WTC11 (cell line): ENCODE results near the gene STAT3.

Experiments
- CBFB ChIP-seq: sonication (generic); formaldehyde crosslinking; IDR thresholded peaks from 2 replicates; pipeline ENCODE4 v1.8.1; 2022; ENCODE audit warnings: mild to moderate bottlenecking, low read depth, missing genetic modification reagents
- MYBL2 ChIP-seq: sonication (generic); formaldehyde crosslinking; IDR thresholded peaks from 2 replicates; pipeline ENCODE4 v1.8.1; 2023; ENCODE audit warnings: mild to moderate bottlenecking, moderate library complexity, missing genetic modification reagents
- NR1H2 ChIP-seq: sonication (generic); formaldehyde crosslinking; IDR thresholded peaks from 2 replicates; pipeline ENCODE4 v1.9.0; 2021; ENCODE audit warnings: mild to moderate bottlenecking, moderate library complexity, missing genetic modification reagents
- TF ChIP-seq, protein P1 (sequence below): fragments of 200-600 bp; IDR thresholded peaks from 2 replicates; pipeline ENCODE4 v1.8.0; 2022; ENCODE audit warnings: antibody characterized with exemption
- TF ChIP-seq, protein P2 (sequence below): sonication (generic); formaldehyde crosslinking; IDR thresholded peaks from 2 replicates; pipeline ENCODE4 v1.8.0; 2022; ENCODE audit warnings: mild to moderate bottlenecking, missing genetic modification reagents

DNA sequence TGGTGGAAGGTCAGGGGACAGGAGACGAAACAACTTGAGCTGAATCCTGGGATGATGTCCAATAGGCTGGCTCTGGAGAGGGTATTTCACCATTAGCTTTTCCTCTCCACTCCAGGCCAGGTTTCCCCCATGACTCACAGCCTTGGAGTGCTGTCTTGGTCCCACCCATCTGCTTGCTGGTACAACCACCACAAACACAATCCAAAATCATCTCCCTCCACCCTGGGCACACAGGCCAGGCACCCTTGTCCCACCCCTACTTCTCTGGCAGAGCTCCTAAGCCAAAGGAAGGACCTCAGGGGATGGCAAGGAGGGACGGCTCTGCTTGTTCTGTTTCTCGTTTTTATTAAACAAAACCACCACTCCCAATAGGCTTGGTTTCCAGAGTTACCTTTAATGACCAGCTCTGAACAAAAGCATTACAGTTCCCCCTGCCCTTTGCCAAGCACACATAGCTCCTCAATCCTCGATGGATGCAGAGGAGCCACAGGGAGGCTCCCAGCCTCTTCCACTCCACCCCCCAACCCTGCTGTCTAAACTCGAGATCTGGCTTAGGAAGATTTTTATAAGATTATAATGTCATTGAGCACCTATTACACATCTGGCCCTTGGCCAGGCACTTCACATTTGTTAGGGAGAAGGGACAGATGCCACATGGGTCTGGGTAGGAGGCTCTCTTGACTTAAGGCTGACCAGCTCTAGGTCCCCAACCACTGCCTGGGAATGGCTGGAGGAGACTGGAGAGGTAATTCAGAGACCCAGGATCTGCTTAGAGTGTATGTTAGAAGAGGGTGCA is 21.5 kb upstream of the STAT3 start:
- no peak for TF ChIP-seq NR1H2 (CRISPR knock-in tag)
- no peak for TF ChIP-seq CBFB
- TF ChIP-seq, protein P1, sequence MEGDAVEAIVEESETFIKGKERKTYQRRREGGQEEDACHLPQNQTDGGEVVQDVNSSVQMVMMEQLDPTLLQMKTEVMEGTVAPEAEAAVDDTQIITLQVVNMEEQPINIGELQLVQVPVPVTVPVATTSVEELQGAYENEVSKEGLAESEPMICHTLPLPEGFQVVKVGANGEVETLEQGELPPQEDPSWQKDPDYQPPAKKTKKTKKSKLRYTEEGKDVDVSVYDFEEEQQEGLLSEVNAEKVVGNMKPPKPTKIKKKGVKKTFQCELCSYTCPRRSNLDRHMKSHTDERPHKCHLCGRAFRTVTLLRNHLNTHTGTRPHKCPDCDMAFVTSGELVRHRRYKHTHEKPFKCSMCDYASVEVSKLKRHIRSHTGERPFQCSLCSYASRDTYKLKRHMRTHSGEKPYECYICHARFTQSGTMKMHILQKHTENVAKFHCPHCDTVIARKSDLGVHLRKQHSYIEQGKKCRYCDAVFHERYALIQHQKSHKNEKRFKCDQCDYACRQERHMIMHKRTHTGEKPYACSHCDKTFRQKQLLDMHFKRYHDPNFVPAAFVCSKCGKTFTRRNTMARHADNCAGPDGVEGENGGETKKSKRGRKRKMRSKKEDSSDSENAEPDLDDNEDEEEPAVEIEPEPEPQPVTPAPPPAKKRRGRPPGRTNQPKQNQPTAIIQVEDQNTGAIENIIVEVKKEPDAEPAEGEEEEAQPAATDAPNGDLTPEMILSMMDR: no peak
- TF ChIP-seq MYBL2 (CRISPR knock-in tag): no peak
- TF ChIP-seq, protein P2, sequence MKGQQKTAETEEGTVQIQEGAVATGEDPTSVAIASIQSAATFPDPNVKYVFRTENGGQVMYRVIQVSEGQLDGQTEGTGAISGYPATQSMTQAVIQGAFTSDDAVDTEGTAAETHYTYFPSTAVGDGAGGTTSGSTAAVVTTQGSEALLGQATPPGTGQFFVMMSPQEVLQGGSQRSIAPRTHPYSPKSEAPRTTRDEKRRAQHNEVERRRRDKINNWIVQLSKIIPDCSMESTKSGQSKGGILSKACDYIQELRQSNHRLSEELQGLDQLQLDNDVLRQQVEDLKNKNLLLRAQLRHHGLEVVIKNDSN (CRISPR knock-in tag): no peak
